SJSA1 (cell line): ENCODE data around the gene WDR20. TPM values are rescaled to one million over a fixed set of nuclear protein-coding genes. Genes with fewer than 3 reads are reported as not detected.
"Not testable (repeated sequence)": the region's sequence is repeated elsewhere in the genome, so short reads cannot be mapped to it uniquely, and the experiment has no call there.

Experiments
- DNase-seq, 2 experiments: peaks; one replicate each; pipeline ENCODE4 v3.0.0-alpha.2; 2015 to 2020; ENCODE audit warnings: low spot score in 2 of 2, low read depth in 1 of 2
- H3K27ac ChIP-seq: fragments of 250-450 bp; sonication (Bioruptor Pico); 2 replicates; pipeline ENCODE4 v1.5.1; 2020; ENCODE audit warnings: mild to moderate bottlenecking, moderate library complexity
- H3K27me3 ChIP-seq: fragments of 250-450 bp; sonication (Bioruptor Pico); replicated peaks from 2 replicates; pipeline ENCODE4 v1.5.1; 2020; ENCODE audit warnings: mild to moderate bottlenecking, moderate library complexity
- H3K36me3 ChIP-seq: fragments of 250-450 bp; sonication (Bioruptor Pico); 2 replicates; pipeline ENCODE4 v1.5.1; 2020; ENCODE audit warnings: mild to moderate bottlenecking
- H3K4me1 ChIP-seq: fragments of 250-450 bp; sonication (Bioruptor Pico); replicated peaks from 2 replicates; pipeline ENCODE4 v1.6.1; 2021; ENCODE audit warnings: mild to moderate bottlenecking
- H3K4me3 ChIP-seq: fragments of 250-450 bp; sonication (Bioruptor Pico); 2 replicates; pipeline ENCODE4 v1.5.1; 2020; ENCODE audit warnings: mild to moderate bottlenecking
- H3K9me3 ChIP-seq: fragments of 250-450 bp; sonication (Bioruptor Pico); replicated peaks from 2 replicates; pipeline ENCODE4 v1.5.1; 2020; ENCODE audit warnings: mild to moderate bottlenecking
- total RNA-seq: library from RNA; depleted of rRNA; stranded (reverse); fragments of >200 nt; shearing (Covaris generic); gene quantifications from 2 replicates; pipeline ENCODE4 v1.2.3, GENCODE V29; 2014

WDR20 gene
- total RNA-seq, 1 experiment from 2014 or later = 14.6 TPM

GRCh38 chr14:102164241-102164641 lies 24.5 kb downstream of the WDR20 start:
- peaks cover 10% of the 10 kb centered on the region; the same call in 1 of the 2 replicates for H3K36me3 ChIP-seq
- no peak for DNase-seq
- H3K27me3 ChIP-seq = no peaks in the 10 kb centered on the region
- H3K4me1 ChIP-seq = peaks cover 4% of the 10 kb centered on the region; the same call in 1 of the 2 replicates
- no peak overlapping the region for H3K4me3 ChIP-seq
- H3K9me3 ChIP-seq = no peaks in the 10 kb centered on the region
- H3K27ac ChIP-seq = no peak overlapping the region

GRCh38 chr14:102164965-102165364 lies 25.3 kb downstream of the WDR20 start:
- H3K4me1 ChIP-seq = peaks cover 4% of the 10 kb centered on the region; the same call in 1 of the 2 replicates
- DNase-seq = no peak
- H3K4me3 ChIP-seq = no peak overlapping the region
- H3K27me3 ChIP-seq = no peaks in the 10 kb centered on the region
- H3K27ac ChIP-seq = no peak overlapping the region
- peaks cover 10% of the 10 kb centered on the region; the same call in 1 of the 2 replicates for H3K36me3 ChIP-seq
- no peaks in the 10 kb centered on the region for H3K9me3 ChIP-seq

DNA sequence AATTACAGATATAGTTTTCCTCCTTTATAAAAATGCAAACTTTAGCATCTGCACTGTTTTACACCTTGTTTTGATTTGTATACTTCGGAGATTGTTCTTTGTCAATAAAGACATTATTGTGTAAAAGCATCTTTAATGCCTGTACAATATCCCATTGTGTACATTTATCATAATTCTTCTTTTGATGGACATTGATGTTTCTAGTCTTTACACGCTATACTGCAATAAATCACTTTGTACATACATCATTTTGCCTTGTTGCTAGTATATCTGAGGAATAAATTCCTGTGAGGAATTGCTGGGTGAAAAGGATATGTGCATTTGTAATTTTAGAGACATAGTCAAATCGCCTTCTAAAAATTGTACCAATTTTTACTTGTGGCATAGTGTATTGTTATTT lies 30.4 kb downstream of the WDR20 start:
- DNase-seq = no peak
- Histone ChIP-seq H3K27me3 (no peaks in the 10 kb centered on the region), H3K4me3 (no peak overlapping the region), H3K36me3 (no peaks in the 10 kb centered on the region), H3K27ac (no peak overlapping the region), H3K4me1 (no peaks in the 10 kb centered on the region), H3K9me3 (no peaks in the 10 kb centered on the region)

- DNase-seq = no peak
- Histone ChIP-seq H3K4me3 (no peak overlapping the region), H3K36me3 (no peaks in the 10 kb centered on the region), H3K27me3 (no peaks in the 10 kb centered on the region), H3K9me3 (no peaks in the 10 kb centered on the region), H3K4me1 (no peaks in the 10 kb centered on the region), H3K27ac (no peak overlapping the region)
These were observed 31.7 kb downstream of the WDR20 start for GRCh38 chr14:102171173-102172020.

DNA sequence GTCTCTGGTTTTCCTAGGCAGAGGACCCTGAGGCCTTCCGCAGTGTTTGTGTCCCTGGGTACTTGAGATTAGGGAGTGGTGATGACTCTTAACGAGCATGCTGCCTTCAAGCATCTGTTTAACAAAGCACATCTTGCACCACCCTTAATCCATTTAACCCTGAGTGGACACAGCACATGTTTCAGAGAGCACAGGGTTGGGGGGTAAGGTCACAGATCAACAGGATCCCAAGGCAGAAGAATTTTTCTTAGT lies 32.2 kb downstream of the WDR20 start:
- not testable (repeated sequence) for H3K27ac ChIP-seq, DNase-seq, H3K27me3 ChIP-seq, H3K9me3 ChIP-seq, H3K4me1 ChIP-seq, H3K4me3 ChIP-seq, H3K36me3 ChIP-seq

DNA sequence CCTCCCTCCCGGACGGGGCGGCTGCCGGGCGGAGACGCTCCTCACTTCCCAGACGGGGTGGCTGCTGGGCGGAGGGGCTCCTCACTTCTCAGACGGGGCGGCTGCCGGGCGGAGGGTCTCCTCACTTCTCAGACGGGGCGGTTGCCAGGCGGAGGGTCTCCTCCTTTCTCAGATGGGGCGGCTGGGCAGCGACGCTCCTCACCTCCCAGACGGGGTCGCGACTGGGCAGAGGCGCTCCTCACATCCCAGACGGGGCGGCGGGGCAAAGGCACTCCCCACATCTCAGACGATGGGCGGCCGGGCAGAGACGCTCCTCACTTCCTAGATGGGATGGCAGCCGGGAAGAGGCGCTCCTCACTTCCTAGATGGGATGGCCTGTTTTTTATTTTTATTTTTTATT lies 33.0 kb downstream of the WDR20 start:
- not testable (repeated sequence) for H3K27me3 ChIP-seq, H3K4me3 ChIP-seq, H3K27ac ChIP-seq, H3K9me3 ChIP-seq, H3K4me1 ChIP-seq, H3K36me3 ChIP-seq, DNase-seq

DNA sequence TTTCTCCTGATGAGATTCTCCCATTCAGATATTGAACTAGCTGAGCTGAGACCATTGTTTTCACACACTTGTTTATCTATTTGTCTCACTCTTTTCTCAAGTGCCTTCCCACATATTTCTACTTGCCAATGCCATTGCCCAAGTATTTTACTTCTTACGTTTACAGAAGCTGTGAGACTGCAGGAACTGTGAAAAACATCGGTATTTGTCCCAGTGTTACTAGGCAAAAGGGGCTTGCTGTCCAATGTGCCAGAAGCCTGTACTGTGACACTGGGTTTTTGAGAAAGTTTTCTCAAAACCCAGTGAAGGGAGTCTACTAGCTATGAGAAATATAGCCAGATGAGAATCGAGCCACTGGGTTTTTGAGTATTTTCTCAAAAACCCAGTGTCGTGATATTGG lies 37.5 kb downstream of the WDR20 start:
- DNase-seq = no peak
- H3K4me3 ChIP-seq = no peak overlapping the region
- no peaks in the 10 kb centered on the region for H3K27me3 ChIP-seq
- H3K4me1 ChIP-seq = peaks cover 1% of the 10 kb centered on the region
- H3K27ac ChIP-seq = no peak overlapping the region
- no peaks in the 10 kb centered on the region for H3K36me3 ChIP-seq
- H3K9me3 ChIP-seq = no peaks in the 10 kb centered on the region

DNA sequence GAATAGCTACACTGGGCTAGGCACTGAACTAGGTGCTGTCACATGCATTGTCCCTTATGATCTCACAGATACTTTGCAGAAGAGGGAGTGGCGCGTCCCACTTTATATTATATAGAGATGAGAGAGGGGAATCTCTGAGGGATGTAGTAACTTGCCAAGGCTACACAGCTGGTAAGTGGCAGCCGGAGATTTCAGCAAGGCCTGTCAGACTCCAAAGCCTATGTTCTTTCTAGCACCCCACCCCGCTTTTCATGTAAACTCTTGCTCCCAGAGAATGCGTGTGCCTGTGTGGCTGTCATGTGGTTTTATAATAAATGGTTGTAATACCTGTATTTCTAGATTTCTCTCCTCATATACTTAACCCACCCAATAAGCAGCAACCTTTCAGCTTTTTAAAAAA lies 39.1 kb downstream of the WDR20 start:
- Histone ChIP-seq H3K4me1 (peaks cover 4% of the 10 kb centered on the region), H3K27ac (no peak overlapping the region), H3K36me3 (no peaks in the 10 kb centered on the region), H3K27me3 (no peaks in the 10 kb centered on the region), H3K4me3 (no peak overlapping the region), H3K9me3 (no peaks in the 10 kb centered on the region)
- DNase-seq = no peak

GRCh38 chr14:102180248-102180998 lies 40.7 kb downstream of the WDR20 start:
- H3K27ac ChIP-seq = no peak overlapping the region
- no peaks in the 10 kb centered on the region for H3K36me3 ChIP-seq
- H3K4me1 ChIP-seq = peaks cover 4% of the 10 kb centered on the region
- no peaks in the 10 kb centered on the region for H3K27me3 ChIP-seq
- no peak for DNase-seq
- no peak overlapping the region for H3K4me3 ChIP-seq
- H3K9me3 ChIP-seq = no peaks in the 10 kb centered on the region

GRCh38 chr14:102181187-102181586 lies 41.5 kb downstream of the WDR20 start:
- Histone ChIP-seq H3K9me3 (no peaks in the 10 kb centered on the region), H3K4me1 (peaks cover 7% of the 10 kb centered on the region), H3K27ac (no peak overlapping the region), H3K27me3 (no peaks in the 10 kb centered on the region), H3K4me3 (no peak overlapping the region), H3K36me3 (no peaks in the 10 kb centered on the region)
- no peak for DNase-seq

- DNase-seq = peak in 1 of 2 experiments; percentile 9
- Histone ChIP-seq H3K36me3 (no peaks in the 10 kb centered on the region), H3K4me3 (no peak overlapping the region), H3K4me1 (peaks cover 16% of the 10 kb centered on the region), H3K27ac (0 out of 2 replicates have a peak overlapping the region, but pooled peaks have one; percentile 21), H3K9me3 (no peaks in the 10 kb centered on the region), H3K27me3 (no peaks in the 10 kb centered on the region)
These were observed 42.5 kb downstream of the WDR20 start for GRCh38 chr14:102182190-102182589.

GRCh38 chr14:102182936-102183619 lies 43.4 kb downstream of the WDR20 start:
- Histone ChIP-seq H3K9me3 (no peaks in the 10 kb centered on the region), H3K36me3 (no peaks in the 10 kb centered on the region), H3K27ac (no peak overlapping the region), H3K27me3 (no peaks in the 10 kb centered on the region), H3K4me1 (peaks cover 21% of the 10 kb centered on the region), H3K4me3 (no peak overlapping the region)
- no peak for DNase-seq

DNA sequence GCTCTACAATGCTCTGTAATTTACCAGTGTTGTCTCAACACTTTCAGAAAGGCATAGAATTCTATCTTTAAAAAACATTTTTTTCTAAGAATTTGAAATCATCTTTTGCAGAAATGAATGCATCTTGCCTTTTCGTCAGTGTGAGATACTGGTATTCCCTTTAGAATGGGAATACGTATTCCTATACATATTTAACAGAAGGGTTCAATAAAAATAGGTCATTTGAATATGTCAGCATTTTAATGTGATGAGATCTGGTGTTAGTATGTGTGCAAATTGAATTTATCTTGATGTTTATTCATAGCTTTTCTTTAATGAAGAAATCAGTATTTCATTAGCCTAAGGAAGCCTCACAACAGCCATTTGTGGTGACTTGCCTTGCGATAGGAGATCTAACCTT lies 44.2 kb downstream of the WDR20 start:
- Histone ChIP-seq H3K36me3 (no peaks in the 10 kb centered on the region), H3K27me3 (no peaks in the 10 kb centered on the region), H3K9me3 (no peaks in the 10 kb centered on the region), H3K27ac (no peak overlapping the region), H3K4me3 (no peak overlapping the region), H3K4me1 (peaks cover 21% of the 10 kb centered on the region)
- DNase-seq = no peak
